ENCODE measurements around the gene TFEB.

Gene TFEB

GRCh38 chr6:41734666-41735426 lies 562 bp downstream of the TFEB start:
- TF ChIP-seq, protein P1, sequence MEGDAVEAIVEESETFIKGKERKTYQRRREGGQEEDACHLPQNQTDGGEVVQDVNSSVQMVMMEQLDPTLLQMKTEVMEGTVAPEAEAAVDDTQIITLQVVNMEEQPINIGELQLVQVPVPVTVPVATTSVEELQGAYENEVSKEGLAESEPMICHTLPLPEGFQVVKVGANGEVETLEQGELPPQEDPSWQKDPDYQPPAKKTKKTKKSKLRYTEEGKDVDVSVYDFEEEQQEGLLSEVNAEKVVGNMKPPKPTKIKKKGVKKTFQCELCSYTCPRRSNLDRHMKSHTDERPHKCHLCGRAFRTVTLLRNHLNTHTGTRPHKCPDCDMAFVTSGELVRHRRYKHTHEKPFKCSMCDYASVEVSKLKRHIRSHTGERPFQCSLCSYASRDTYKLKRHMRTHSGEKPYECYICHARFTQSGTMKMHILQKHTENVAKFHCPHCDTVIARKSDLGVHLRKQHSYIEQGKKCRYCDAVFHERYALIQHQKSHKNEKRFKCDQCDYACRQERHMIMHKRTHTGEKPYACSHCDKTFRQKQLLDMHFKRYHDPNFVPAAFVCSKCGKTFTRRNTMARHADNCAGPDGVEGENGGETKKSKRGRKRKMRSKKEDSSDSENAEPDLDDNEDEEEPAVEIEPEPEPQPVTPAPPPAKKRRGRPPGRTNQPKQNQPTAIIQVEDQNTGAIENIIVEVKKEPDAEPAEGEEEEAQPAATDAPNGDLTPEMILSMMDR (IDR thresholded peaks at IDR 0.05) = no peak
- TF ChIP-seq ZFX (IDR thresholded peaks at IDR 0.05; ENCODE audit: borderline replicate concordance) = no peak
- peak overlapping the region; percentile 75 for H3K27ac ChIP-seq

DNA sequence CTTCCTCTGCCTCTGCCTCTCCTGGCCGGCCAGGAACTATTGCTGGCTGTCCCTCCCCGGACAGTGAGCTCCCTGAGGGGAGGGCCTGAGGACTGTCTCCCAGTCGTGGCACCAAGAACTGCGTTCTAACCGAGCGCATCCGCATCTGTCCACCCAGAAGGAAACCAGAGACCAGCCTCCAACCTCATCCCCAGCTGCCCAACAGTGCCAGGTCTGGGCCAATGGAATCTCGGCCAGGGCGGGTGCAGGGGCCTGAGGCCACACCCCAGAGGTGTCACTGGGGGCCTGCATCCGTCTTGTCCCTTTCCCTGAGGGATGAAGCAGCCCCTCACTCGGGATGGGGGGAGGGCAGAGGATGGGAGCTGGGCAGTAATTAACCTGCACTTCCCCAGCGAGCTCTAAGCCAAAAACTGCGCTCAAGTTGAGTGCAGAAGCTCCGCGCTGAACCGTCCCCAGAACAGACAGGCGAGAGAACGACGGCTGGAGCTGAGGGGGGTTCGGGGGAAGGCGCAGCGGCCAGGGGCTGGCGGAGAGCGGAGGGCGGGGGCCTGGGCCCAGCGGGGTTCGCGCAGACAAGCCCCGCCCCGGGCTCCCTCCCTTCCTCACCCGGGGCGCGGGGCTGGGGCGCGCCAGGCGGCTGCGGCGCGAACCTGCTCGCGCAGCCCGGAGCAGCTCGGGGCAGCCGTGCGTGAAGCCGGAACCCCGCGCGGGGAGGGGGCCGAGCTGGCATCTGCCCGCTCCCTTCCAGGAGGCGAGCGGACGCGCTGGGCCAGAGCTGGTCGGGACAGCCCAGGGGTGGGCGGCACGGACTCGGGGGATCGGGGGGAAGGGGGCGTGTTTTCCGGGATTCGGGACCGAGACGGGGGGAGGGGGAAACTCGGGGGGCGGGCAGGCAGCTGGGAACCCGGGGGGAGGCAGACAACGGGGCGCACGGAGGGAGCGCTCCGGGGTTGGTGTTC lies 1.4 kb downstream of the TFEB start:
- no peak overlapping the region for H3K27ac ChIP-seq
- TF ChIP-seq, protein P1 (IDR thresholded peaks at IDR 0.05) = no peak
- no peak for TF ChIP-seq ZFX (IDR thresholded peaks at IDR 0.05; ENCODE audit: borderline replicate concordance)

DNA sequence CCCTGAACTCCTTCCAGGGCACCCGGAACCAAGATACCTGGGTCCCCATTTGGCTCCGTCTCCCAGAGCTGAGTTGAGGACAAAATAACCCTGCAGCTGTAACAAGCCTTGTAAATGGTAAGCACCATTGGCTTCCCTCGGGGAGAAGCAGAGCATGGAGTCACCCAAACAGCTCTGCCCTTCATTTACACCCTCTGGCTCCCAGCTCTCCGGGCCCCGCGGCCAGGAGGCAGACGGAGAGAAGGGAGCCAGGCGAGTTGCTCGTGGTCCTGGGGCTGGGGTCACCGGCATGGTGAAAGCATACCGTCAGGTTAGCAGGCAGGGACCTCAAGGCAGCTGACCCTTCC lies 2.1 kb downstream of the TFEB start:
- no peak overlapping the region for H3K27ac ChIP-seq
- TF ChIP-seq, protein P1 (IDR thresholded peaks at IDR 0.05) = no peak
- no peak for TF ChIP-seq ZFX (IDR thresholded peaks at IDR 0.05; ENCODE audit: borderline replicate concordance)

- no peak for TF ChIP-seq ZFX (IDR thresholded peaks at IDR 0.05; ENCODE audit: borderline replicate concordance)
- TF ChIP-seq, protein P1 (IDR thresholded peaks at IDR 0.05) = no peak
- H3K27ac ChIP-seq = no peak overlapping the region
These were observed 2.6 kb downstream of the TFEB start for GRCh38 chr6:41732591-41733359.

DNA sequence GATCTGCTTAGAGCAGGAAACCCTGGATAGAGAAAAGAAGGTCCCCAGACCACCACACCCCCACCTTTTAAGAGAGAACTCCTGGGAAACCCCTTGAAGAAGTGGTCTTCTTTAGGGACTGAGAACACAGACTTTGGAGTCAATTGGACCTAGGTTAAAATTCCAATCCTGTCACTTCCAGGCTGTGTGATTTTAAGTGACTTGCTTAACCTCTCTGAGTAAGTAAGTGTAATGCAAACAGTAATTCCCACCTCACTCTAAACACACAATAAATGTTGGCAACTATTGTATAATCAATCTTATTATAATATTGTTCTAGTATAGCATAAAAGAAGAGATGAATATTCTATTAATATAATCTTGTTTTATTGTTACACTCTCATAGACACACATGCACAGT lies 3.3 kb downstream of the TFEB start:
- no peak overlapping the region for H3K27ac ChIP-seq
- TF ChIP-seq ZFX (IDR thresholded peaks at IDR 0.05; ENCODE audit: borderline replicate concordance) = no peak
- TF ChIP-seq, protein P1 (IDR thresholded peaks at IDR 0.05) = no peak

- no peak overlapping the region for H3K27ac ChIP-seq
- TF ChIP-seq ZFX (IDR thresholded peaks at IDR 0.05; ENCODE audit: borderline replicate concordance) = no peak
- TF ChIP-seq, protein P1 (IDR thresholded peaks at IDR 0.05) = no peak
These were observed 3.8 kb downstream of the TFEB start for GRCh38 chr6:41731561-41732086.

Measured in 22Rv1 (cell line).